Heart left ventricle (tissue), 13 donors: Measurements from ENCODE around the gene SLC43A3.

Source experiments
- CTCF ChIP-seq, 12 donors: fragments of 200-600 bp; sonication (generic) in 4 of 12; IDR thresholded peaks; one replicate each; pipeline versions ENCODE4 v1.5.0 to v1.8.0; 2018 to 2022; ENCODE audit warnings: antibody characterized with exemption in 12 of 12, mild to moderate bottlenecking in 5 of 12
- POLR2A ChIP-seq, 2 donors: fragments of 450-650 bp; IDR thresholded peaks; one replicate each; pipeline ENCODE4 v1.6.1; 2017; ENCODE audit warnings: antibody characterized with exemption in 2 of 2, mild to moderate bottlenecking in 2 of 2, moderate library complexity in 2 of 2
- donor health status: ischemic (EF 13 %, LVEDD 7.1; RV severe dilation, severe dysfunction).
- donor health status: DM: no; HTN: yes; CAD: no.
- donor health status: DM: no; HTN: no; CAD: no.
- donor health status: ischemic (EF 25% LVEDD 6.9; RV normal size, moderate dysfunction).
- donor health status: ischemic (EF 25% LVEDD 5.7; RV mildly dilated, moderate dysfunction).
- donor health status: ischemic (EF 35%, LVEDD 5.7; RV mildly dilated, moderate dysfunction).
- donor health status: nonischemic (EF 11% LVEDD 7.7; RV severe dilation, severe dysfunction).
- donor health status: DM: yes; HTN: yes; CAD: no.
- donor health status: PGD.
- donor health status: ischemic (EF 29% LVEDD 5.4; RV normal size, mild dysfunction).
- donor health status: nonischemic (EF 23%, LVEDD 6.1; RV moderate dilation, normal function).

GRCh38 chr11:57370941-57371340 is 56.0 kb downstream of the SLC43A3 start:
- TF ChIP-seq CTCF (IDR thresholded peaks at IDR 0.05) (no peak), POLR2A (IDR thresholded peaks at IDR 0.05) (no peak)
